Activated T-helper 17 cell treated with anti-CD3 and anti-CD28 coated beads, Interleukin-2, amount 50 U/mL, for 72 hours (primary cell): Measurements from ENCODE around the gene GEMIN5. TPM values are rescaled to one million over a fixed set of nuclear protein-coding genes. Genes with fewer than 3 reads are reported as not detected.
"Not testable (repeated sequence)": the region's sequence is repeated elsewhere in the genome, so short reads cannot be mapped to it uniquely, and the experiment has no call there.

Experiments
- ATAC-seq: fragments of 150-1000 bp; cut with Tn5 transposase; replicated peaks from 2 replicates; pipeline ENCODE4 v1.10.0; 2021; ENCODE audit warnings: mild to moderate bottlenecking, moderate library complexity
- H3K27ac Mint-ChIP-seq: one replicate; pipeline ENCODE4 v1.8.0; 2022; ENCODE audit warnings: mixed read lengths
- H3K27me3 Mint-ChIP-seq: one replicate; pipeline ENCODE4 v1.8.0; 2022; ENCODE audit warnings: mixed read lengths
- H3K36me3 Mint-ChIP-seq: one replicate; pipeline ENCODE4 v1.8.0; 2022; ENCODE audit warnings: low read depth, mild to moderate bottlenecking, mixed read lengths
- H3K4me1 Mint-ChIP-seq: one replicate; pipeline ENCODE4 v1.8.0; 2022; ENCODE audit warnings: mixed read lengths
- H3K4me3 Mint-ChIP-seq: one replicate; pipeline ENCODE4 v1.8.0; 2022; ENCODE audit warnings: mild to moderate bottlenecking, mixed read lengths
- H3K9me3 Mint-ChIP-seq: one replicate; pipeline ENCODE4 v1.8.0; 2022; ENCODE audit warnings: mixed read lengths
- total RNA-seq, 2 donors: library from RNA; stranded (reverse); gene quantifications; one replicate each; pipeline ENCODE4 v1.2.3, GENCODE V29; 2022

GEMIN5 gene
- total RNA-seq, 2 donors from 2014 or later: 27.6 to 37.3 TPM

GRCh38 chr5:154966081-154966841 lies 28.2 kb upstream of the GEMIN5 start:
- peaks cover 86% of the 10 kb centered on the region for H3K36me3 Mint-ChIP-seq
- no peaks in the 10 kb centered on the region for H3K27me3 Mint-ChIP-seq
- no peak for ATAC-seq
- peaks cover 7% of the 10 kb centered on the region for H3K4me1 Mint-ChIP-seq
- peak overlapping the region; percentile 33 for H3K27ac Mint-ChIP-seq
- no peaks in the 10 kb centered on the region for H3K9me3 Mint-ChIP-seq
- H3K4me3 Mint-ChIP-seq: no peak overlapping the region

GRCh38 chr5:154962494-154962893 lies 24.5 kb upstream of the GEMIN5 start:
- H3K9me3 Mint-ChIP-seq: no peaks in the 10 kb centered on the region
- no peak overlapping the region for H3K4me3 Mint-ChIP-seq
- peaks cover 7% of the 10 kb centered on the region for H3K4me1 Mint-ChIP-seq
- H3K27me3 Mint-ChIP-seq: no peaks in the 10 kb centered on the region
- ATAC-seq: no peak
- peaks cover 96% of the 10 kb centered on the region for H3K36me3 Mint-ChIP-seq
- no peak overlapping the region for H3K27ac Mint-ChIP-seq

- Mint-ChIP-seq H3K4me1 (no peaks in the 10 kb centered on the region), H3K27me3 (no peaks in the 10 kb centered on the region), H3K4me3 (no peak overlapping the region), H3K36me3 (peaks cover 86% of the 10 kb centered on the region), H3K9me3 (no peaks in the 10 kb centered on the region), H3K27ac (no peak overlapping the region)
- no peak for ATAC-seq
Measured at GRCh38 chr5:154956712-154957111, 18.7 kb upstream of the GEMIN5 start.

GRCh38 chr5:154949781-154950180 lies 11.8 kb upstream of the GEMIN5 start:
- Mint-ChIP-seq H3K27me3 (no peaks in the 10 kb centered on the region), H3K4me1 (peaks cover 24% of the 10 kb centered on the region), H3K9me3 (no peaks in the 10 kb centered on the region), H3K4me3 (no peak overlapping the region), H3K27ac (no peak overlapping the region), H3K36me3 (peaks cover 66% of the 10 kb centered on the region)
- no peak for ATAC-seq

- H3K9me3 Mint-ChIP-seq: no peaks in the 10 kb centered on the region
- H3K27ac Mint-ChIP-seq: no peak overlapping the region
- H3K27me3 Mint-ChIP-seq: no peaks in the 10 kb centered on the region
- peaks cover 62% of the 10 kb centered on the region for H3K36me3 Mint-ChIP-seq
- ATAC-seq: no peak
- H3K4me3 Mint-ChIP-seq: no peak overlapping the region
- H3K4me1 Mint-ChIP-seq: peaks cover 24% of the 10 kb centered on the region
Measured at GRCh38 chr5:154948313-154948712, 10.3 kb upstream of the GEMIN5 start.

GRCh38 chr5:154947778-154948177 lies 9.8 kb upstream of the GEMIN5 start:
- H3K27me3 Mint-ChIP-seq: no peaks in the 10 kb centered on the region
- peaks cover 65% of the 10 kb centered on the region for H3K36me3 Mint-ChIP-seq
- H3K4me3 Mint-ChIP-seq: no peak overlapping the region
- no peaks in the 10 kb centered on the region for H3K9me3 Mint-ChIP-seq
- H3K27ac Mint-ChIP-seq: no peak overlapping the region
- H3K4me1 Mint-ChIP-seq: peaks cover 24% of the 10 kb centered on the region
- no peak for ATAC-seq

GRCh38 chr5:154945695-154946301 lies 7.8 kb upstream of the GEMIN5 start:
- ATAC-seq: no peak
- H3K9me3 Mint-ChIP-seq: no peaks in the 10 kb centered on the region
- H3K27me3 Mint-ChIP-seq: no peaks in the 10 kb centered on the region
- no peak overlapping the region for H3K27ac Mint-ChIP-seq
- peaks cover 29% of the 10 kb centered on the region for H3K4me1 Mint-ChIP-seq
- H3K36me3 Mint-ChIP-seq: peaks cover 56% of the 10 kb centered on the region
- H3K4me3 Mint-ChIP-seq: no peak overlapping the region

- no peak for ATAC-seq
- Mint-ChIP-seq H3K4me3 (no peak overlapping the region), H3K36me3 (peaks cover 48% of the 10 kb centered on the region), H3K27me3 (no peaks in the 10 kb centered on the region), H3K9me3 (no peaks in the 10 kb centered on the region), H3K27ac (no peak overlapping the region), H3K4me1 (peaks cover 20% of the 10 kb centered on the region)
Measured at GRCh38 chr5:154944716-154945115, 6.7 kb upstream of the GEMIN5 start.

GRCh38 chr5:154943527-154943926 lies 5.5 kb upstream of the GEMIN5 start:
- H3K27ac Mint-ChIP-seq: no peak overlapping the region
- H3K4me1 Mint-ChIP-seq: peaks cover 10% of the 10 kb centered on the region
- no peaks in the 10 kb centered on the region for H3K9me3 Mint-ChIP-seq
- H3K36me3 Mint-ChIP-seq: peaks cover 36% of the 10 kb centered on the region
- ATAC-seq: no peak
- no peak overlapping the region for H3K4me3 Mint-ChIP-seq
- H3K27me3 Mint-ChIP-seq: no peaks in the 10 kb centered on the region

- Mint-ChIP-seq H3K4me1 (peaks cover 5% of the 10 kb centered on the region), H3K27me3 (no peaks in the 10 kb centered on the region), H3K27ac (peak within 1 kb of the TSS; percentile 97), H3K4me3 (peak within 1 kb of the TSS; percentile 95), H3K9me3 (no peaks in the 10 kb centered on the region), H3K36me3 (peaks cover 22% of the 10 kb centered on the region)
- ATAC-seq: peak; percentile 63
Measured at GRCh38 chr5:154940772-154941620, 3.0 kb upstream of the GEMIN5 start, which contains the start of gene MRPL22. Gene MRPL22 (plus strand): TSS chr5:154941073. CDS start chr5:154941111, 38 bp downstream.

- H3K4me3 Mint-ChIP-seq: peak overlapping the region; percentile 95
Measured at GRCh38 chr5:154940375-154940771, 2.4 kb upstream of the GEMIN5 start.

GRCh38 chr5:154939387-154939786 lies 1.4 kb upstream of the GEMIN5 start:
- not testable (repeated sequence) for H3K27me3 Mint-ChIP-seq, H3K9me3 Mint-ChIP-seq, ATAC-seq
- Mint-ChIP-seq H3K36me3 (peaks cover 36% of the 10 kb centered on the region), H3K27ac (peak overlapping the region; percentile 97), H3K4me1 (peaks cover 14% of the 10 kb centered on the region), H3K4me3 (peak overlapping the region; percentile 95)

More at GRCh38 chr5:154940375-154940771, 2.4 kb upstream of the GEMIN5 start:
- H3K4me1 Mint-ChIP-seq: peaks cover 5% of the 10 kb centered on the region
- H3K27ac Mint-ChIP-seq: peak overlapping the region; percentile 97
- no peak for ATAC-seq
- H3K27me3 Mint-ChIP-seq: no peaks in the 10 kb centered on the region
- H3K36me3 Mint-ChIP-seq: peaks cover 27% of the 10 kb centered on the region
- no peaks in the 10 kb centered on the region for H3K9me3 Mint-ChIP-seq

- peaks cover 45% of the 10 kb centered on the region for H3K36me3 Mint-ChIP-seq
- peaks cover 9% of the 10 kb centered on the region for H3K4me1 Mint-ChIP-seq
- peak overlapping the region; percentile 95 for H3K4me3 Mint-ChIP-seq
- no peaks in the 10 kb centered on the region for H3K27me3 Mint-ChIP-seq
- H3K9me3 Mint-ChIP-seq: no peaks in the 10 kb centered on the region
- no peak for ATAC-seq
- peak overlapping the region; percentile 83 for H3K27ac Mint-ChIP-seq
Measured at GRCh38 chr5:154937186-154937717, 759 bp downstream of the GEMIN5 start.

GRCh38 chr5:154934881-154935280 lies 3.1 kb downstream of the GEMIN5 start:
- no peak overlapping the region for H3K4me3 Mint-ChIP-seq
- peak overlapping the region; percentile 2 for H3K27ac Mint-ChIP-seq
- no peak for ATAC-seq
- no peaks in the 10 kb centered on the region for H3K9me3 Mint-ChIP-seq
- H3K27me3 Mint-ChIP-seq: no peaks in the 10 kb centered on the region
- H3K36me3 Mint-ChIP-seq: peaks cover 60% of the 10 kb centered on the region
- peaks cover 9% of the 10 kb centered on the region for H3K4me1 Mint-ChIP-seq
